Kidney glomerular epithelial cell (primary cell): ENCODE results near the gene CMIP.

Experiments used
- DNase-seq: peaks from one replicate; lab custom pipeline; 2025; lab: John Stamatoyannopoulos, UW

CMIP gene

DNA sequence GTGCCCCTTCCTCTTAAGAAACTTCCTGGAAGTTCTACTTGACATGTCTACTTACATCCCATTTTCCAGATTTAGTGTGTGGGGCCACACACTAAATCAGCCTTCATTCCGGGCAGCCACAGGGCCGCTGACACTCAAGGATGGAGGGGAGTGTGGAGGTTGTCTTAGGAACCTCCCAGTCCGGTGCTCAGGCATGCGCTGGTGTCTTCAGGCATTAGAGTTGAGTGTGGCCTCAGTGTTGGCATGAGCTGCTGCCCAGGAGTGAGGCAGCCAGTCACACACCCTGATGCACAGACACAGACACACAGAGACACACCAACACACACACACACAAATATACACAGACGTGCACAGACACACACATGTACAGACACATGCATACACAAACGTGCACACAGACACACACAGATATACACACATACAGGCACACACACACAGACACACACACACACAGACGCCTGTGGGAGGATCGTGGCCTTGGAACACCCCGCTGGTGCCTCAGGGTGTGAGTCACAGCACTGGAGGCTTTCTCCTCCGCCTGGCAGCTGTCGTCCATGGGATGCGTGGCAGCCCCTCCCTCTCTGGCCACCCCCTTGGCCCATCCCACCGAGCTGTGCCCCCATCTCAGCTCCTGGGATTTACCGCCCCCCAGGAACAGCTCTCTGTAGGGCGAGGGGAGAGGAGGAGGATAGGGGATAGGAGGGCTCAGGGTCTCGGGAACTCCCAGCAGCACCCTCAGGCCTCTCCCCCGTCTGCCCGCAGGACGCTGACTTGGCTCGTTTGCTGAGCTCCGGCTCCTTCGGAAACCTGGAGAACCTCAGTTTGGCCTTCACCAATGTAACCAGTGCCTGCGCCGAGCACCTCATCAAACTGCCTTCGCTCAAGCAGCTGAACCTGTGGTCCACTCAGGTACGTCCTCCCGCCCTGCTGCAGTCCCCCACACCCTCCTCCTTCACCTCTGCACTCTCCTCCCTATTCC is 258.9 kb downstream of the CMIP start:
- DNase-seq: peak; percentile 52

DNA sequence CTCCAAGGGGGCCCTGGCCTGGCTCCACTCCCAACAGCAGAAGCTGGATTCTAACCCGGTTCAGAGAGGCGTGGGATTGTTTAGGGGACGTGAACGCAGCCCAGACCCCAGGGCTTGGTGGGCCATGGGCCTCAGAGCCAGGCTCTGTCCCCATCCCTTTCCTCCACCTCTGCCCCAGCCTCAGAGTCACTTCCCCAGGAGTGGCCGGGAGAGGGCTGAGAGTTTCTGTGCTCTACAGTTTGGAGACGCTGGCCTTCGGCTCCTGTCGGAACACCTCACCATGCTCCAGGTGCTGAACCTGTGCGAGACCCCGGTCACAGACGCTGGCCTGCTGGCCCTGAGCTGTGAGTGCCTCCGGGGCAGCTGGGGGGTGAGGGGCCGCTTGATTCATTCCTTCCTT is 260.7 kb downstream of the CMIP start:
- no peak for DNase-seq

DNA sequence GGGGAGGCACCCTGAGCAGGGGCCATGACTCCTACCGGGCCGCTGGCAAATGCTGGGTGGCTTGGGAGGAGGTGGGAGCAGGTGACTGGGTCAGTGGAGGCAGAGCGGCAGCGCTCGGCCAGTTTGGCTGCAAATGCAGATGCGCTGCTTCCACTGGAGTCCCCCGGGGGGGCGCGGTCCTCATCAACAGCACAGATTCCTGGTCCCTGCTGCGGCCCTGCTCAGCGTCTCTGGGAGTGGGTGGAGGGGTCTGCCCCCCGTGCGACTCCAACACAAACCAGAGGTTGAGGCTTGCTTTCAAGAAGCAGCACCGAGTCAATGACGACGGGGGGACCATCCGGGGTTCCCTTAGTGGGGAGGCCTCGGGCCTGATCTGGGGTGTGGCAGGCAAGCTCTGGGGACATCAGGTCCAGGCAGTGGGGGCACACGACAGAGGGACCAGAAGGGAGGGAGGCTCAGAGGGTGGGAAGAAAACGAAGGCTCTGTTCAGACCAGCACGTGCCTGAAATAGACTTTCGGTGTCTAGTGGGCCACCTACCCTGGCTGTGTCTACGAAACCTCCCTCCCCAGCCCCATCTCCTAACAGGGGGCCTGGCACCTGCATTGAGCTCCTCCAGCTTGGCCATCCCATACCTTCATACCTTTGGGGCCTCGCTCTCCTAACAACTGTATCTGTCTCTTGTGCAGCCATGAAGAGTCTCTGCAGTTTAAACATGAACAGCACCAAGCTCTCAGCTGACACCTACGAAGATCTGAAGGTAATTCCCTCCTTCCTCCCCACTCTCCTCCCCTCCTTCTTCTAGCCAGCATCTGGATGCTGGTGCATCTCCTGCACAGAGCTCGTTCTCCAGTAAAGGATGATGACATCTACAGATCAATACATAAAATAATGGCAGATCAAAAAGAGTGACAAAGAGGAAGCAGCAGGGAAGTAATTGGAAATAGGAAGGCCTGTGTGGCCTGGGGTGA is 262.0 kb downstream of the CMIP start:
- DNase-seq: no peak

DNA sequence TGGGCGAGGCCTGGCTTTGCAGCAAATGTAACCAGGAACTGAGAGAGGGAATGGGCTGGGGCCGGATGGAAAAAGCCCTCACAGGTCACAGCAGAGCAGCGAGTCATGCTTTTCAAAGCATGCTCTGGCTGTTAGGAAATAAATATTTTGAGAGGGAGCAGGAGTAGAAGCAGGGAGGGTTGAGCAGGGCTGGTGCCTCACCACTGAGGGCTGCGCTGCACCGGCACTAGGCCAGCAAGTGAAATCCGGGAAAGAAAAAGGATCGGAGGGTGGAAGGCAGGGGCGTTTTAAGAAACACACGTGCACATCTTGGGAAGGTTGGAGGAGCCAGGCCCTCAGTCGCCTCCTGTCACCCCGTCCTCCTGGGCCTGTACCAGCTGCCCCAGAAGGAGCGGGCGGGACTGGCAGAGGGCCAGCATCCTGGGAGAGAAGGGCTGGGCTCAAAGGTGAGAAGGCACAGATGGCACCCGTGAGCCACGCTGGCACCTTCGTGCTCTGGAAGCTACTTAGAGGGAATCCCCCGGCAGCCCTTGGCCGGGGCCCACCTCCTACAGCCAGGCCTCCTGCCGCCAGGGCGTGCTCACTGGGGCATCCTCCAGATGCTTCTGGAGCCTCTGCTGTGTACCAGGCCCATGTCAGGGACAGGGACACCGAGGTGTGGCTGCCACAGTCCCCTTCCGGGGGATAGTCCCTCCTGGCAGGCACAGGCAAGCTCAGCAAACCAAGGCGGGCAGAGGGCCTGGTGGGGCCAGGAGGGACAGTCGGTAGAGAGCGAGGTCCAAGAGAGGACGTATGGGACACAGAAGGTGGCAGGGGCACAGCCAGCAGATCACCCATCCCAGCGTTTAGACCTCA is 263.0 kb downstream of the CMIP start:
- DNase-seq: peak; percentile 15

DNA sequence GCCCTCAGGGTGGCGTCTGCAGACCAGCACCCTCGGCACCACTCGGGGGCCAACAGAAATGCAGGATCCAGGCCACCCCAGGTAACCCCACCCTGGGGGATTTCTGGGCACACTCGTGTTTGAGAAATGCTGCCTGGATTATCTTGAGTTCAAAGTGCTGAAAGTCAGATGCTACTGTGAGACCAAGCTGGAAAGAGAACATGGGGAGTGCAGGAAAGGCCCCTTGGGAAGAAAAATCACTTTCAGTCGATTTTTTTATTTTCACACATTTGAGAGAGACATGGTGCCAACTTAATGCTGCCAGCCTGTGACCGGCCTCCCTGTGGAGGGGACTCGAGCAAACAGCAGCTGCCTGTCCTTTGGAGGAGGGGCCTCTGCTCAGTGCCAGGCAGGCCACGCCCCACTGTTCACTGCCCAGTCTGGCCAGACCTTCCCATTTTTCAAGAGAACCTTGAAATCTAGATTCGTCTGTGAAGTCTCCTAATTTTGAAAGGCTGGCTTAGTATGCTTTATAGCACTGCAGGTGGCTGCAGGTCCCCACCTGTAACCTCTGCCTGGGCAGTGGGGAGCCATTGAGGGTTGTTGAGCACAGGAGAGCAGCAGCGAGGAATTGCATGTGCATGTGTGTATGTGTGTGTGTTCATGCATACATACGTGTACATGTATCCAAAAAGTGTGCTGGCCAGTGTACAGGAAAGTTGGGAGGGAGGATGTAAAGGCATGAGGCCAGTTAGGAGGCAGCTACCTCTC is 263.8 kb downstream of the CMIP start:
- DNase-seq: no peak

DNA sequence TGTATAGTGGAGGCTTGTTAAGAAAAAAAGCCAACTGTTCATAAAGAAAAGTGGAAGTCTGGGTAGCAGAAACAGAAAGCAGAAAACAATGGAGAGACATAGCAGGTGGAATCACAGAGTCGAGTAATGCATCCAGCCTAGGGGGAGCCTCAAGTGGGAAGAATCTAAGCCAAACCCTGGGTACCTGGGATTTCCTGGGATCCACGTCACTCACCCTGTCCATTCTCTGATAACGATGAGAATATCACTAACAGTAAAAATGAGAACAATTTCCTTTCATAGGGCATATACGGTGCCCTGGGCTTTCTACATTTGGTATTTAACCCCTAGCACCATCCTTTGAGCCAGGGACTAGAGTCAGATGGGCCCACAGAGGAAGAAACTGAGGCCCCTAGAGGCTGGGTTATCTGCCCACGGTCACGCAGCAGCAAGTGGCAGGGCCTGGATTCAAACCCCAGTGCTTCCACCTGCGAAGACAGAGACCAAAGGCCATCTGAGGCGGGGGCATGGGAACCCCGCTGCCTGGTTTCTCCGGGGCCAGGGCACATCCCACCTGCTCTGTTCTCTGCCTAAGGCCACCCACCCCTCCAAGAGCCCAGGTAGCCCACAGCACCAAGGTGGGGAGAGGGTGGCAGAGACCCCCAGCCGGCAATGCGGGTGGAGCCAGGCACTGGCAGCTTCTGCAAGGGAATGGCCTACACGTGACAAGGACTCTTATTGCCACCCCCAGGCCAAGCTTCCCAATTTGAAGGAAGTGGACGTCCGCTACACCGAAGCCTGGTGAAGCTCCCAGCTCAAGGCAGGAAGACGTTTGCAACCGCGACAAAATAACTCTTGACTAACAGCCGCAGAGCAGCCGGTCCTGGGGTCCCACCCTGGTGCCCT is 264.6 kb downstream of the CMIP start:
- DNase-seq: no peak

DNA sequence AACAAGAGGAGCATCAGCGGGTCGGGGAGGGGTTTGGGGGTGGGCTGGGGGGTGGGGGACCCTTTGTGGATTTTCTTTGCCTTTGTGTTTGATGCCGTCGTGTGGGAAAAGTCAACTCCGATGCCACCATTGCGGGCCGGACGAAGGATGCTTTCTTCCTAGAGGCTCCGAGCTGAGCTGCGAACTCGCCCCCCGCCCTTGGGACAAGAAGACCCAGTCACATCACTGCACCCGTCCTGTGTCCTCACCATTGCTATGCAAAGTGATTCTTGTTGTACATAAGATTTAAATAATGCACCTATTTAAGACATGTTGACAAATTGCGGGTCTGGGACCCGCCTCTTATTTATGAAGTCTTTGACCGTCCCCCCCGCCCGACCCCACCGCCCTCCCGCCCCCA is 265.4 kb downstream of the CMIP start:
- DNase-seq: no peak

DNA sequence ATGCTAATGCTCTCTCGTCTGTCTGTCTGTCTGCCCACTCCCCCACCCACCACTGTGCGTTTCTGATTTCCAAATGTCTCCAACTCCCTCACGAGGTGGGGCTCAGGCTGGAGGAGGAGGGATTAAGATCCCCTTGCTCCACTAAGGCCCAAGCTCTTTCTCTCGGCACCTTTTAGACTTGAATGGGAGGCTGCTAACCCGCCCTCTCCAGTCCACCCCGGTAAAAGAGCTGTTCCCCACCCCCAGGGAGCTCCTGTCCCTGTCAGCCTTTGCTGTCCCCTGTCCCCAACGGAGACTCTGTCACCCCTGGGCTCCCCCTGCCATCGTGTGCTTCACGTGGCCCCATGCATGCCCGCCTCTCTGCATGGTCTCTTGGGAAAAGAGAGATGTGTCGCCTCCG is 266.0 kb downstream of the CMIP start:
- no peak for DNase-seq

DNA sequence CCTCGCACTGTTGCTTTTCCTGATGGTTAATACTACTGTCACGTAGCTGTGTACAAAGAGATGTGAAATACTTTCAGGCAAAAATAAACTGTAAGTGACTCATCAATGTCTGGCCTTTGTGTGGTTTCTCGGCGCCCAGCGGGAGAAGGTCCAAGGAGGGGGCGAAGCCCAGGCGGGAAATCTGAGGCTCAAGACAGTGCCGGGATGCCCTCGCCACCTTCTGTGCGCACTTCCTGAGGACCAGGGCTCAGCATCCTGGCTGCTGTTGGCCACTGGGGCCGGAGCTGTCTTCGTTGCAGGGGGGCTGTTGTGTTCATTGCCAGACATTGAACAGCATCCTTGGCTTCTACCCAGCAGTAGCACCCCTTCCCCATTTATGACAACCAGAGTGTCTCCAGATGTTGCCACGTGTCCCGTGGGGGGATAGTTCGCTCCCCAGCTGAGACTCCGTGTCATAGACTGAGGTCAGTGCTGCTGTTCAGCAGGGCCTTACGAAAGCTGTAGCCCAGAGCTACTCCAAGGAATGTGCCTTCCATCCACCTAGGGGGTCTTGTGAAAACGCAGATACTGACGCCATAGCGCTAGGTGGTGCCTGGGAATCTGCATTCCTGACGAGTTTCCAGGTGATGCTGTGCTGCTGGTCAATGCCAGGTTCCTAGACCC is 267.2 kb downstream of the CMIP start:
- peak; percentile 88 for DNase-seq

DNA sequence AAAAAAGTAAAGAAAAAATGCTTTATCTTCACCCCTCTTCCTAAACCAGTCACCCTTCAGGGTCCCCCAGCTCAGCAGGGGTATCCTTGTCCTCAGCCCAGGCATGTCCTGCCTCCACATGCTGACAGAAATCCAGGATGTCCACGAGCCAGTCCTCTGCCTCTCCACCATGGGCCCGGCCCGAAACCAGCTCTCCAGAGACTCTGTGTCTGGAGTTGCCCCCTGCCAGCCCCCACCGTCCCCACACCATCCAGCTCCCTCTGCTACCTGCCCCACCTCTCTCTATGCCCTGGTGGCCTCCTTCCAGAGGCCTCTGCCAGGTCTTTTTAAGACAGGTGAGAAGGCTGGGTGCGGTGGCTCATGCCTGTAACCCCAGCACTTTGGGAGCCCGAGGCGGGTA is 268.1 kb downstream of the CMIP start:
- no peak for DNase-seq

DNA sequence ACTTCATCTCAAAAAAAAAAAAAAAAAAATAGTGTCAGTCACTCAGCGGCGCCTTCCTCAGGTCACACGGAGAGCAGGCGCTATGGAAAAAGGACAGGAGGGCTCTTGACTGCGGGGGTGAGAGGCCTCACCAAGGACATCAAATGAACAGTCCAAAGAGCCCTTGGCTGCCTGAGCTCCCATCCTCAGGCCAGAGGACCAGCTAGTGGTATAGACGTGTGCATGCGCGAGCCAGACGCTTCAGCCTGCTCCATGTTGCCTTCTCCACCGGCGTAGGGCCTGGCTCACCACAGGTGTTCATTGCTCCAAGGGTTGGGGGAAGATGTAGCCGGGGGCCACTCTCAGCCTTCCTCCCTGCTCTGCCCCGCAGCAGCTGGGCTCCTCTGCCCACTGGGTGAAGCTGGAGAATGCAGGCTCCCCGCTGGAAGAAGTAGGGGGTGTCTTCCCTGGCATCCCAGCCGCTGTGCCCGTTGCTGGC is 268.7 kb downstream of the CMIP start:
- no peak for DNase-seq

DNA sequence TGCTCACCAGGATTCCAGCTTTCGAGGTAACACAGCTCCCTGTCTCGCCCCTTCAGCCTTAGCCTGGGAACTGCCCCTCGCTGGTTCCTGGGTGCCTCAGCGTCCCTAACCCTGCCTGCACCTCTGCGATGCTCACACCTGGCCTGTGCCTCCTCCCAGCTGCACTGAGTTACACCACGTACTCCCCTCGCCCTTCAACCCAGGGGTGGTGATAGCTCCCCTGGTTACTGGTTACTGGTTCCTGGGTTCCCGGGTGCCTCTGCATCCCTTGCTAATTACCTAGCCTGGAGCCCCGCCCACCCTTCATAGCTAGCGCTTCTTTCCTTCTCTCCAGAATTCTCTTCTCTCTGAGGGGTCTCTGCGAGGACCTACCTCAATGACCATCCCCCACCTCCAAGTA is 269.2 kb downstream of the CMIP start:
- DNase-seq: no peak

DNA sequence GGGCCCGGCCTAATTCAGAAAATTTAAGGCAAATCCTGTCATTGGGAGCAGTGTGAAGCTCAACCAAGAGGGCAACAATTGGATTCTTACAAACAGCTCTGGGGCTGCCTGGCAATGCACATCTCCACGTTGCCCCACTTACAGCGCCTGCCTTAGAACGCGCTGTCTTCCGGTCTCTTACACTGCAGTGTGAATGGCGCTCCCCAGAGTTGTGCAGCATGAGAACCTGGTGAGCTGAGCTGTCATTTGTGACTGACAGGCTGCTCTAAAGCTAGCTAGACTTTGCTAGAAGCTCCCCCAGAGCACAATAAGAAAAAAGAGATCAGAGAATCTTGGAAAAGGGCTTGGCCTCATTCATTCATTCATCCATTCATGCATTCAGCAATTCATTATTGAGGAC is 270.0 kb downstream of the CMIP start:
- DNase-seq: no peak

DNA sequence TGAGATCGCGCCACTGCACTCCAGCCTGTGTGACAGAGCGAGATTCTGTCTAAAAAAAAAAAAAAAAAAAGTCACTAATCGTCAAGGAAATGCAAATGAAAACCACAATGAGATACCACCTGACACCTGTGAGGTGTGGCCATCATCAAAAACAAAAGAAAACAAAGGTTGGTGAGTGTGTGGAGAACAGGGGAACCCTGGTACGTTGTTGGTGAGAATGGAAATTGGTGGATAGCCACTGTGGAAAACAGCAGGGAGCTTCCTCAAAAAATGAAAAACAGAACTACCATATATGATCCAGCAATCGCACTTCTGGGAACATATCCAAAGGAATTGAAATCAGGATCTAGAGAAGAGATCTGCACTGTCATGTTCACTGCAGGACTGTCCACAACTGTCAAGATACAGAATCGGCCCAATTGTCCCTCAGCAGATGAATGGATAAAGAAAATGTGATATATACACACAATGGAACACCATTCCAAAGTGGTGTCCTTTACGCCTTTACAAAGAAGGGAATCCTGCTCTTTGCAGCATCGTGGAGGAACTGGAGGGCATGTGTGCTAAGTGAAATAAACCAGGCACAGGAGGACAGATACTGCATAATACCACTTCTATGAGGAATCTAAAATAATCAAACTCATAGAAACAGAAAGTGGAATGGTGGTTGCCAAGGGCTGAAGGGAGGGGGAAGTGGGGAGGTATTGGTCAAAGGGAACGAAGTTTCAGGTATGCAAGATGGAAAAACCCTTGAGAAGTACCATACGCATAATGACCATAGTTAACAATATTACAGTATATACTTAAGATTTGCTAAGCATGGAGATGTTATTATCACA is 271.0 kb downstream of the CMIP start:
- DNase-seq: no peak

DNA sequence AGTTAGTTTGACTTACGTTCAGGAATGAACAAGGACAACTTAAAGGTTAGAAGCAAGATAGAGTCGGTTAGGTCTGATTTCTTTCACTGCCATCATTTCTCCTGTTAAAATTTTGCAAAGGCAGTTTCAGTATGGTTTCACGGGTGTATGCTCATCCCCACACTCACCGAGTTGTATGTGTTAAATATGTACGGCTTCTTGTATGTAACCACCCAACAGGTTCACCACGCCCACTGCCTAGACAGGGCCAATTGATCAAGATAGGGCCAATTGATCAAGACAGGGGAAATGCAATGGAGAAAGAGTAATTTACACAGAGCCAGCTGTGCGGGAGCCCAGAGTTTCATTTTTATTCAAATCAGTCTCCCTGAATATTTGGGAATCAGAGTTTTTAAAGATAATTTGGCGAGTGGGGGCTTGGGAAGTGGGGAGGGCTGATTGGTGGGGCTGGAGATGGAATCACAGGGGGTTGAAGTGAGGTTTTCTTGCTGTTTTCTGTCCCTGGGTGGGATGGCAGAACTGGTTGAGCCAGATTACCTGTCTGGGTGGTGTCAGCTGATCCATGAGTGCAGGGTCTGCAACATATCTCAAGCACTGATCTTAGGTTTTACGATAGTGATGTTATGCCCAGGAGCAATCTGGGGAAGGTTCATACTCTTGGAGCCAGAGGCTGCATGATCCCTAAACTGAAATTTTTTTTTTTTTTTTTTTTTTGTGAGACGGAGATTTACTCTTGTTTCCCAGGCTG is 272.0 kb downstream of the CMIP start:
- DNase-seq: no peak

DNA sequence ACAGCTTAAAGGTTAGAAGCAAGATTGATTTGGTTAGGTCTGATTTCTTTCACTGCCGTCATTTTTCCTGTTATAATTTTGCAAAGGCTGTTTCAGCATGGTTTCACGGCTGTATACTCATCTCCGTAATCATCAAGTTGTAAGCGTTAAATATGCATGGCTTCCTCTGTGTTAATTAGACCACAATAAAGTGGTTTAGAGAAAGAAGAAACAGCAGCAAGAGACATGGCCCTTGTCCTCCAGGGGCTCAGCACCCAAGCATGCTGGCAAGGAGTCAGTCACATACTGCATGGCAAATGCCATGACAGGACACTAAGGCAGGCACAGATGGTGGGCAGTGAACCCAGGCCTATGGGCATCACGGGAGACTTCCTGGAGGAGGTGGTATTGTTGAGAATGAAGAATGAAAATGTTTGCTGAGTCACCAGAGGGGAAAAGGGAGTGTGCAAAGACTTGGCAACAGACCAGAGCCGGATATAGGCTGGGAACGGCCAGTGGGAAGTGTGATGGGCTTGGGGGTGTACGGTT is 273.1 kb downstream of the CMIP start:
- DNase-seq: no peak

DNA sequence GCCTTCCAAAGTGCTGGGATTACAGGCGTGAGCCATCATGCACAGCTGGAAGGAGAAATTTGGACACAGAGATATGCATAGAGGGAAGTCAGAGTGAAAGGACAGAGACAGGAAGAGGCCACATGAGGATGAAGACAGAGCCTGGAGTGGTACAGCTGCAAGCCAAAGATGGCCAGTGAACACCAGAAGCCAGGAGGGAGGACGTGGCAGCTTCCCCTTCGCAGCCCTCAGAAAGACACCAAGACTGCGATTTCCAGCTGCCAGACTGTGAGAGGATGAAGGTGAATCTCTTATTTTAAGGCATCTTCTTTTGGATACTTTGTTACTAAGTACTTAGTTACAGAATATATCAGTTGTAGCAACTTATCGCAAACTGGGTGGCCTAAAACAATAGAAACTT is 274.0 kb downstream of the CMIP start:
- no peak for DNase-seq
